GM12878 (cell line): ENCODE results near the gene CDC42BPB. TPM values are rescaled to one million over a fixed set of nuclear protein-coding genes. Genes with fewer than 3 reads are reported as not detected.

Experiments
- ATAC-seq: fragments of 200-7000 bp; cut with Tn5 transposase; 3 replicates; pipeline ENCODE4 v1.9.1; 2020; ENCODE audit warnings: mild to moderate bottlenecking, moderate library complexity
- BruUV-seq: library from RNA; stranded (reverse); fragments of 400-500 nt; replicated peaks from 2 replicates; lab custom pipeline; 2021; lab: Mats Ljungman, UMichigan
- CTCF ChIA-PET: fragments of 300-600 bp; sonication (Branson Sonifier 250); formaldehyde crosslinking; extraction: SDS; loops from one replicate; lab custom pipeline; 2021; ENCODE audit warnings: inconsistent platforms; lab: Yijun Ruan, JAX
- POLR2A ChIA-PET: fragments of 350-600 bp; formaldehyde crosslinking; extraction: SDS; loops from one replicate; lab custom pipeline; 2021; ENCODE audit warnings: inconsistent platforms; lab: Charles Lee
- RAD21 ChIA-PET: fragments of 300-600 bp; sonication (Branson Sonifier 250); formaldehyde crosslinking; loops from one replicate; lab custom pipeline; 2023; ENCODE audit warnings: antibody characterized with exemption; ENCODE audit not compliant: unreplicated experiment; lab: Charles Lee
- SMC1A ChIA-PET: fragments of 300-600 bp; sonication (Branson Sonifier 250); formaldehyde crosslinking; loops from one replicate; lab custom pipeline; 2023; ENCODE audit not compliant: unreplicated experiment, uncharacterized antibody; lab: Charles Lee
- DNase-seq: peaks from one replicate; pipeline ENCODE4 v3.0.0-alpha.2; 2011; ENCODE audit warnings: low read depth, low spot score
- FAIRE-seq: peaks from 3 replicates; lab custom pipeline; 2011; peaks lifted over from hg19 to GRCh38; lab: Jason Lieb, UNC
- H2AFZ ChIP-seq: 2 replicates; pipeline ENCODE4 v1.6.0; 2011; ENCODE audit warnings: low read depth, low read length, control low read depth; ENCODE audit not compliant: control insufficient read depth
- H3K27ac ChIP-seq: 2 replicates; pipeline ENCODE4 v1.5.1; 2011; ENCODE audit warnings: control low read depth; ENCODE audit not compliant: control insufficient read depth, insufficient read depth
- H3K27me3 ChIP-seq, 2 experiments: replicated peaks in 1 of 2; 2 replicates each; pipeline versions ENCODE4 v1.6.0 to v1.6.1; 2011; ENCODE audit warnings: low read length in 1 of 2; ENCODE audit not compliant: control insufficient read depth in 2 of 2, insufficient read depth in 2 of 2
- H3K36me3 ChIP-seq, 2 experiments: 2 replicates each; pipeline ENCODE4 v1.5.1; 2011; ENCODE audit warnings: low read length in 1 of 2; ENCODE audit not compliant: control insufficient read depth in 2 of 2, insufficient read depth in 2 of 2
- H3K4me1 ChIP-seq: 2 replicates; pipeline ENCODE4 v1.6.1; 2011; ENCODE audit warnings: mild to moderate bottlenecking, low read length, moderate library complexity, mixed read lengths; ENCODE audit not compliant: control insufficient read depth, insufficient read depth
- H3K4me2 ChIP-seq: 2 replicates; pipeline ENCODE4 v1.6.0; 2011; ENCODE audit warnings: control low read depth; ENCODE audit not compliant: control insufficient read depth, insufficient read depth
- H3K4me3 ChIP-seq: fragments of 200-600 bp; sonication (generic); 2 replicates; pipeline ENCODE4 v1.5.1; 2016
- H3K79me2 ChIP-seq: 2 replicates; pipeline ENCODE4 v1.6.0; 2011; ENCODE audit warnings: low read length; ENCODE audit not compliant: control insufficient read depth, insufficient read depth
- H3K9ac ChIP-seq: 2 replicates; pipeline ENCODE4 v1.8.0; 2011; ENCODE audit warnings: low read length, control low read depth, mixed read lengths; ENCODE audit not compliant: control insufficient read depth, insufficient read depth
- H3K9me3 ChIP-seq: replicated peaks from 3 replicates; pipeline ENCODE4 v1.5.1; 2011; ENCODE audit warnings: mild to moderate bottlenecking, low read length; ENCODE audit not compliant: control insufficient read depth, insufficient read depth
- H4K20me1 ChIP-seq: 2 replicates; pipeline ENCODE4 v1.6.0; 2011; ENCODE audit not compliant: control insufficient read depth, insufficient read depth
- E4F1 ChIP-seq: fragments of 450-650 bp; IDR thresholded peaks from 2 replicates; pipeline ENCODE4 v1.6.1; 2018; ENCODE audit warnings: borderline replicate concordance, mild to moderate bottlenecking; ENCODE audit not compliant: partially characterized antibody
- KAT2A ChIP-seq: conservative IDR thresholded peaks from 2 replicates; pipeline ENCODE4 v1.6.1; 2011; ENCODE audit warnings: low read depth, low read length; ENCODE audit not compliant: control insufficient read depth
- MTA3 ChIP-seq: IDR thresholded peaks from 2 replicates; pipeline ENCODE4 v1.6.1; 2012; ENCODE audit warnings: low read length, inconsistent platforms, borderline replicate concordance
- MXI1 ChIP-seq: fragments of 150-350 bp; IDR thresholded peaks from 2 replicates; pipeline ENCODE4 v1.6.1; 2011; ENCODE audit warnings: low read depth, mild to moderate bottlenecking, inconsistent platforms, low read length, improper control_type of control experiment
- MYB ChIP-seq: fragments of 150-350 bp; IDR thresholded peaks from 2 replicates; pipeline ENCODE4 v1.6.1; 2014; ENCODE audit warnings: mild to moderate bottlenecking, low read depth, low read length, borderline replicate concordance
- NRF1 ChIP-seq: conservative IDR thresholded peaks from 2 replicates; pipeline ENCODE4 v1.6.1; 2011; ENCODE audit warnings: mild to moderate bottlenecking, low read depth, low read length, improper control_type of control experiment
- ZNF24 ChIP-seq: fragments of 450-650 bp; IDR thresholded peaks from 2 replicates; pipeline ENCODE4 v1.6.1; 2017; ENCODE audit warnings: antibody characterized with exemption, mild to moderate bottlenecking
- ZSCAN29 ChIP-seq: fragments of 450-650 bp; IDR thresholded peaks from 2 replicates; pipeline ENCODE4 v1.6.1; 2017; ENCODE audit warnings: mild to moderate bottlenecking, moderate library complexity
- WGBS: methylation state at CpG from one replicate; pipeline ENCODE4 v1.1.6; 2016; ENCODE audit warnings: low lambda C conversion rate; ENCODE audit not compliant: insufficient replicate concordance, insufficient coverage; ENCODE audit errors: missing lambda C conversion rate; 5-methylcytosine and 5-hydroxymethylcytosine counted together
- in situ Hi-C: fragments of 300-500 bp; cut with MboI; formaldehyde crosslinking; loops from 9 replicates; pipeline ENCODE4 v1.14.3; 2018; ENCODE audit warnings: mixed read lengths
- intact Hi-C: fragments of 100-400 bp; cut with micrococcal nuclease; formaldehyde crosslinking; loops from one replicate; pipeline ENCODE4 v1.14.2; 2022; ENCODE audit not compliant: unreplicated experiment
- polyA plus RNA-seq, 11 experiments: library from polyadenylated mRNA; depleted of rRNA in 4 of 11; unstranded in 6 of 11; stranded (reverse) in 5 of 11; fragments of >200 nt; fragmentation: Nextera tagmentation in 4 of 11; fragmentation: Illumina TruSeq in 1 of 11; extraction: Ambion mirVana in 4 of 11; extraction: Trizol in 1 of 11; gene quantifications; 1 replicate in 1 of 11; 2 replicates in 10 of 11; pipeline versions ENCODE4 v1.2.1 to v1.2.3, GENCODE V29; 2011 to 2016; ENCODE audit warnings: inconsistent platforms in 2 of 11, missing spikeins in 2 of 11, low read depth in 1 of 11
- total RNA-seq, 4 experiments: library from RNA; depleted of rRNA in 3 of 4; stranded (reverse); fragments of >200 nt in 3 of 4; fragmentation: Illumina TruSeq in 1 of 4; extraction: Trizol in 1 of 4; gene quantifications; 2 replicates each; pipeline versions ENCODE4 v1.2.1 to v1.2.3, GENCODE V29; 2013 to 2021

The CDC42BPB gene
- total and polyA plus RNA-seq, 10 of the 15 experiments (the other 5 are each of a cell fraction or from before 2014, with no cell fraction given): 0.42 to 22.1 (median 13.3) TPM

- in situ Hi-C loops (no loop called here), intact Hi-C loops (loop anchor here (1.0 to 10.0 kb wide), 4 partner anchors 141 to 394 kb away; partner anchors contain the start of genes RCOR1 and TRAF3)
- TSS peak; percentile 31 for BruUV-seq
- Histone ChIP-seq H4K20me1 (no peaks in the 10 kb centered on the region), H2AFZ (no peak overlapping the region), H3K4me3 (no peak overlapping the region), H3K4me2 (no peak overlapping the region), H3K9me3 (no peaks in the 10 kb centered on the region), H3K36me3 (no peaks in the 10 kb centered on the region; a peak in 1 of 4 replicates), H3K79me2 (no peaks in the 10 kb centered on the region), H3K4me1 (peaks cover 19% of the 10 kb centered on the region), H3K9ac (no peak overlapping the region), H3K27ac (no peak overlapping the region), H3K27me3 (peaks cover 0 to 4% of the 10 kb centered on the region in 2 experiments; a peak in 2 of 4 replicates)
- no peak for DNase-seq
- RAD21 ChIA-PET: interaction anchor here (1.0 to 1.3 kb wide), 2 partner anchors 10 to 223 kb away, joined by 3 to 18 read pairs; no protein-coding TSS in a partner anchor
- SMC1A ChIA-PET: interaction anchor here (1.0 to 5.4 kb wide), 3 partner anchors 144 to 223 kb away, joined by 3 to 52 read pairs (median 5); no protein-coding TSS in a partner anchor
- no peak for TF ChIP-seq MYB
- TF ChIP-seq ZNF24: no peak
- no peak for TF ChIP-seq E4F1
- no peak for TF ChIP-seq KAT2A
- TF ChIP-seq ZSCAN29: no peak
- no peak for TF ChIP-seq NRF1
- TF ChIP-seq MXI1: no peak
- TF ChIP-seq MTA3: no peak
- POLR2A ChIA-PET: no interaction called here
- no peak for FAIRE-seq
- CTCF ChIA-PET: interaction anchor here (0.5 to 4.5 kb wide), 9 partner anchors 94 to 482 kb away, joined by 3 to 47 read pairs (median 6); no protein-coding TSS in a partner anchor
- WGBS: 20% methylated on average over 2 of the region's 2 CpGs
- ATAC-seq: no peak
Observed at GRCh38 chr14:102918438-102918837, 138.9 kb downstream of the CDC42BPB start.
